ENCODE data around the gene LINC00237.

DNA sequence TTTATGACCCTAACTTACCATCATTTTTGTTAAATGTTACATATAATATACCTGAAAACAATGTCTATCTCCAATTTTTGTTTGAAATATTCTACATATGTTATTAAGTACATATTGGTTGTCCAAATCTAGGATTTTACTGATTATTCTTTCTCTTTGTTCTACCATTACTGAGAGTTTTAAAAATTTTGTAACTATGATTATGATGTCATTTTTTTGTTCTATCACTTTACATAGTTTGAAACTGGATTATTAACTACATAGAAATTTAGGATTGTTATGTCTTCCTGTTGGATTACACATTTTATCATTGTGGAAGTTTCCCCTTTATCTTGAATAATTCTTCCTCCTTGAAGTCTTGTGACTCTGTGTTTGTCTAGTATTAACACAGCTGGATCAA is 41.2 kb downstream of the LINC00237 start:
- TF ChIP-seq, protein P1, sequence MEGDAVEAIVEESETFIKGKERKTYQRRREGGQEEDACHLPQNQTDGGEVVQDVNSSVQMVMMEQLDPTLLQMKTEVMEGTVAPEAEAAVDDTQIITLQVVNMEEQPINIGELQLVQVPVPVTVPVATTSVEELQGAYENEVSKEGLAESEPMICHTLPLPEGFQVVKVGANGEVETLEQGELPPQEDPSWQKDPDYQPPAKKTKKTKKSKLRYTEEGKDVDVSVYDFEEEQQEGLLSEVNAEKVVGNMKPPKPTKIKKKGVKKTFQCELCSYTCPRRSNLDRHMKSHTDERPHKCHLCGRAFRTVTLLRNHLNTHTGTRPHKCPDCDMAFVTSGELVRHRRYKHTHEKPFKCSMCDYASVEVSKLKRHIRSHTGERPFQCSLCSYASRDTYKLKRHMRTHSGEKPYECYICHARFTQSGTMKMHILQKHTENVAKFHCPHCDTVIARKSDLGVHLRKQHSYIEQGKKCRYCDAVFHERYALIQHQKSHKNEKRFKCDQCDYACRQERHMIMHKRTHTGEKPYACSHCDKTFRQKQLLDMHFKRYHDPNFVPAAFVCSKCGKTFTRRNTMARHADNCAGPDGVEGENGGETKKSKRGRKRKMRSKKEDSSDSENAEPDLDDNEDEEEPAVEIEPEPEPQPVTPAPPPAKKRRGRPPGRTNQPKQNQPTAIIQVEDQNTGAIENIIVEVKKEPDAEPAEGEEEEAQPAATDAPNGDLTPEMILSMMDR (conservative IDR thresholded peaks at IDR 0.05; ENCODE audit: low read depth in 2 of 2) = no peak
- TF ChIP-seq EZH2 (IDR thresholded peaks at IDR 0.05; ENCODE audit: low read depth, unreplicated experiment) = no peak
- no peak for TF ChIP-seq EZH2phosphoT487 (IDR thresholded peaks at IDR 0.05; ENCODE audit: unreplicated experiment)
- TF ChIP-seq, protein P2, sequence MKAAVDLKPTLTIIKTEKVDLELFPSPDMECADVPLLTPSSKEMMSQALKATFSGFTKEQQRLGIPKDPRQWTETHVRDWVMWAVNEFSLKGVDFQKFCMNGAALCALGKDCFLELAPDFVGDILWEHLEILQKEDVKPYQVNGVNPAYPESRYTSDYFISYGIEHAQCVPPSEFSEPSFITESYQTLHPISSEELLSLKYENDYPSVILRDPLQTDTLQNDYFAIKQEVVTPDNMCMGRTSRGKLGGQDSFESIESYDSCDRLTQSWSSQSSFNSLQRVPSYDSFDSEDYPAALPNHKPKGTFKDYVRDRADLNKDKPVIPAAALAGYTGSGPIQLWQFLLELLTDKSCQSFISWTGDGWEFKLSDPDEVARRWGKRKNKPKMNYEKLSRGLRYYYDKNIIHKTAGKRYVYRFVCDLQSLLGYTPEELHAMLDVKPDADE (IDR thresholded peaks at IDR 0.05) = no peak
- TF ChIP-seq, protein P3, sequence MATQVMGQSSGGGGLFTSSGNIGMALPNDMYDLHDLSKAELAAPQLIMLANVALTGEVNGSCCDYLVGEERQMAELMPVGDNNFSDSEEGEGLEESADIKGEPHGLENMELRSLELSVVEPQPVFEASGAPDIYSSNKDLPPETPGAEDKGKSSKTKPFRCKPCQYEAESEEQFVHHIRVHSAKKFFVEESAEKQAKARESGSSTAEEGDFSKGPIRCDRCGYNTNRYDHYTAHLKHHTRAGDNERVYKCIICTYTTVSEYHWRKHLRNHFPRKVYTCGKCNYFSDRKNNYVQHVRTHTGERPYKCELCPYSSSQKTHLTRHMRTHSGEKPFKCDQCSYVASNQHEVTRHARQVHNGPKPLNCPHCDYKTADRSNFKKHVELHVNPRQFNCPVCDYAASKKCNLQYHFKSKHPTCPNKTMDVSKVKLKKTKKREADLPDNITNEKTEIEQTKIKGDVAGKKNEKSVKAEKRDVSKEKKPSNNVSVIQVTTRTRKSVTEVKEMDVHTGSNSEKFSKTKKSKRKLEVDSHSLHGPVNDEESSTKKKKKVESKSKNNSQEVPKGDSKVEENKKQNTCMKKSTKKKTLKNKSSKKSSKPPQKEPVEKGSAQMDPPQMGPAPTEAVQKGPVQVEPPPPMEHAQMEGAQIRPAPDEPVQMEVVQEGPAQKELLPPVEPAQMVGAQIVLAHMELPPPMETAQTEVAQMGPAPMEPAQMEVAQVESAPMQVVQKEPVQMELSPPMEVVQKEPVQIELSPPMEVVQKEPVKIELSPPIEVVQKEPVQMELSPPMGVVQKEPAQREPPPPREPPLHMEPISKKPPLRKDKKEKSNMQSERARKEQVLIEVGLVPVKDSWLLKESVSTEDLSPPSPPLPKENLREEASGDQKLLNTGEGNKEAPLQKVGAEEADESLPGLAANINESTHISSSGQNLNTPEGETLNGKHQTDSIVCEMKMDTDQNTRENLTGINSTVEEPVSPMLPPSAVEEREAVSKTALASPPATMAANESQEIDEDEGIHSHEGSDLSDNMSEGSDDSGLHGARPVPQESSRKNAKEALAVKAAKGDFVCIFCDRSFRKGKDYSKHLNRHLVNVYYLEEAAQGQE (IDR thresholded peaks at IDR 0.05; ENCODE audit: unreplicated experiment) = no peak
- TF ChIP-seq STAT1 (IDR thresholded peaks at IDR 0.05; ENCODE audit: unreplicated experiment) = no peak
- TF ChIP-seq POLR2AphosphoS5 (IDR thresholded peaks at IDR 0.05; ENCODE audit: low read depth) = no peak
- TF ChIP-seq CREB1 (CRISPR knock-in tag; IDR thresholded peaks at IDR 0.05; ENCODE audit: low read depth) = no peak
- no peak for TF ChIP-seq ZNF114 (CRISPR knock-in tag; IDR thresholded peaks at IDR 0.05)
- TF ChIP-seq JUNB (IDR thresholded peaks at IDR 0.05; ENCODE audit: unreplicated experiment) = no peak
- TF ChIP-seq ZNF331 (CRISPR knock-in tag; IDR thresholded peaks at IDR 0.05; ENCODE audit: low read depth) = no peak
- TF ChIP-seq NANOG (IDR thresholded peaks at IDR 0.05; ENCODE audit: borderline replicate concordance) = no peak
- TF ChIP-seq, protein P4, sequence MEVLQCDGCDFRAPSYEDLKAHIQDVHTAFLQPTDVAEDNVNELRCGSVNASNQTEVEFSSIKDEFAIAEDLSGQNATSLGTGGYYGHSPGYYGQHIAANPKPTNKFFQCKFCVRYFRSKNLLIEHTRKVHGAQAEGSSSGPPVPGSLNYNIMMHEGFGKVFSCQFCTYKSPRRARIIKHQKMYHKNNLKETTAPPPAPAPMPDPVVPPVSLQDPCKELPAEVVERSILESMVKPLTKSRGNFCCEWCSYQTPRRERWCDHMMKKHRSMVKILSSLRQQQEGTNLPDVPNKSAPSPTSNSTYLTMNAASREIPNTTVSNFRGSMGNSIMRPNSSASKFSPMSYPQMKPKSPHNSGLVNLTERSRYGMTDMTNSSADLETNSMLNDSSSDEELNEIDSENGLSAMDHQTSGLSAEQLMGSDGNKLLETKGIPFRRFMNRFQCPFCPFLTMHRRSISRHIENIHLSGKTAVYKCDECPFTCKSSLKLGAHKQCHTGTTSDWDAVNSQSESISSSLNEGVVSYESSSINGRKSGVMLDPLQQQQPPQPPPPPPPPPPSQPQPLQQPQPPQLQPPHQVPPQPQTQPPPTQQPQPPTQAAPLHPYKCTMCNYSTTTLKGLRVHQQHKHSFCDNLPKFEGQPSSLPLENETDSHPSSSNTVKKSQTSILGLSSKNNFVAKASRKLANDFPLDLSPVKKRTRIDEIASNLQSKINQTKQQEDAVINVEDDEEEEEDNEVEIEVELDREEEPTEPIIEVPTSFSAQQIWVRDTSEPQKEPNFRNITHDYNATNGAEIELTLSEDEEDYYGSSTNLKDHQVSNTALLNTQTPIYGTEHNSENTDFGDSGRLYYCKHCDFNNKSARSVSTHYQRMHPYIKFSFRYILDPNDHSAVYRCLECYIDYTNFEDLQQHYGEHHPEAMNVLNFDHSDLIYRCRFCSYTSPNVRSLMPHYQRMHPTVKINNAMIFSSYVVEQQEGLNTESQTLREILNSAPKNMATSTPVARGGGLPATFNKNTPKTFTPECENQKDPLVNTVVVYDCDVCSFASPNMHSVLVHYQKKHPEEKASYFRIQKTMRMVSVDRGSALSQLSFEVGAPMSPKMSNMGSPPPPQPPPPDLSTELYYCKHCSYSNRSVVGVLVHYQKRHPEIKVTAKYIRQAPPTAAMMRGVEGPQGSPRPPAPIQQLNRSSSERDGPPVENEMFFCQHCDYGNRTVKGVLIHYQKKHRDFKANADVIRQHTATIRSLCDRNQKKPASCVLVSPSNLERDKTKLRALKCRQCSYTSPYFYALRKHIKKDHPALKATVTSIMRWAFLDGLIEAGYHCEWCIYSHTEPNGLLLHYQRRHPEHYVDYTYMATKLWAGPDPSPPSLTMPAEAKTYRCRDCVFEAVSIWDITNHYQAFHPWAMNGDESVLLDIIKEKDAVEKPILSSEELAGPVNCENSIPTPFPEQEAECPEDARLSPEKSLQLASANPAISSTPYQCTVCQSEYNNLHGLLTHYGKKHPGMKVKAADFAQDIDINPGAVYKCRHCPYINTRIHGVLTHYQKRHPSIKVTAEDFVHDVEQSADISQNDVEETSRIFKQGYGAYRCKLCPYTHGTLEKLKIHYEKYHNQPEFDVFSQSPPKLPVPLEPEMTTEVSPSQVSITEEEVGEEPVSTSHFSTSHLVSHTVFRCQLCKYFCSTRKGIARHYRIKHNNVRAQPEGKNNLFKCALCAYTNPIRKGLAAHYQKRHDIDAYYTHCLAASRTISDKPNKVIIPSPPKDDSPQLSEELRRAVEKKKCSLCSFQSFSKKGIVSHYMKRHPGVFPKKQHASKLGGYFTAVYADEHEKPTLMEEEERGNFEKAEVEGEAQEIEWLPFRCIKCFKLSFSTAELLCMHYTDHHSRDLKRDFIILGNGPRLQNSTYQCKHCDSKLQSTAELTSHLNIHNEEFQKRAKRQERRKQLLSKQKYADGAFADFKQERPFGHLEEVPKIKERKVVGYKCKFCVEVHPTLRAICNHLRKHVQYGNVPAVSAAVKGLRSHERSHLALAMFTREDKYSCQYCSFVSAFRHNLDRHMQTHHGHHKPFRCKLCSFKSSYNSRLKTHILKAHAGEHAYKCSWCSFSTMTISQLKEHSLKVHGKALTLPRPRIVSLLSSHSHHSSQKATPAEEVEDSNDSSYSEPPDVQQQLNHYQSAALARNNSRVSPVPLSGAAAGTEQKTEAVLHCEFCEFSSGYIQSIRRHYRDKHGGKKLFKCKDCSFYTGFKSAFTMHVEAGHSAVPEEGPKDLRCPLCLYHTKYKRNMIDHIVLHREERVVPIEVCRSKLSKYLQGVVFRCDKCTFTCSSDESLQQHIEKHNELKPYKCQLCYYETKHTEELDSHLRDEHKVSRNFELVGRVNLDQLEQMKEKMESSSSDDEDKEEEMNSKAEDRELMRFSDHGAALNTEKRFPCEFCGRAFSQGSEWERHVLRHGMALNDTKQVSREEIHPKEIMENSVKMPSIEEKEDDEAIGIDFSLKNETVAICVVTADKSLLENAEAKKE (CRISPR knock-in tag; IDR thresholded peaks at IDR 0.05) = no peak

Data from GM23338 (cell line).